ENCODE data around the gene IL32. TPM values are rescaled to one million over a fixed set of nuclear protein-coding genes. Genes with fewer than 3 reads are reported as not detected.

IL32 gene
- polyA plus RNA-seq, 1 donor from 2014 or later = 59.8 TPM

DNA sequence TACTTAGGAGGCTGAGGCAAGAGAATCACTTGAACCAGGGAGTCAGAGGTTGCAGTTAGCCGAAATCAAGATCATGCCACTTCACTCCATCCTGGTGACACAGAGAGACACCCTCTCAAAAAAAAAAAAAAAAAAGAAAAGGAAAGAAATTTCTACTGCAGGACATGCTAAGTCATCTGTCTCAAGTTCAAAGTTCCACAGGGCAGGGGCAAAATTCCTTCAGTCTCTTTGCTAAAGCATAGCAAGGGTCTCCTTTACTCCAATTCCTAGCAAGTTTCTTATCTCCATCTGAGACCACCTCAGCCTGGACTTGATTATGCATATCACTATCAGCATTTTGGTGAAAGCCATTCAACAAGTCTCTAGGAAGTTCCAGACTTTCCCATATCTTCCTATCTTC is 19.1 kb downstream of the IL32 start:
- Mint-ChIP-seq H3K9me3 (peaks cover 0 to 1% (median 0%) of the 10 kb centered on the region in 3 donors), H3K4me3 (peak overlapping the region in 1 of 4 donors; percentile 37), H3K27me3 (peaks cover 3% of the 10 kb centered on the region), H3K4me1 (no peaks in the 10 kb centered on the region), H3K36me3 (no peaks in the 10 kb centered on the region), H3K27ac (no peak overlapping the region)

DNA sequence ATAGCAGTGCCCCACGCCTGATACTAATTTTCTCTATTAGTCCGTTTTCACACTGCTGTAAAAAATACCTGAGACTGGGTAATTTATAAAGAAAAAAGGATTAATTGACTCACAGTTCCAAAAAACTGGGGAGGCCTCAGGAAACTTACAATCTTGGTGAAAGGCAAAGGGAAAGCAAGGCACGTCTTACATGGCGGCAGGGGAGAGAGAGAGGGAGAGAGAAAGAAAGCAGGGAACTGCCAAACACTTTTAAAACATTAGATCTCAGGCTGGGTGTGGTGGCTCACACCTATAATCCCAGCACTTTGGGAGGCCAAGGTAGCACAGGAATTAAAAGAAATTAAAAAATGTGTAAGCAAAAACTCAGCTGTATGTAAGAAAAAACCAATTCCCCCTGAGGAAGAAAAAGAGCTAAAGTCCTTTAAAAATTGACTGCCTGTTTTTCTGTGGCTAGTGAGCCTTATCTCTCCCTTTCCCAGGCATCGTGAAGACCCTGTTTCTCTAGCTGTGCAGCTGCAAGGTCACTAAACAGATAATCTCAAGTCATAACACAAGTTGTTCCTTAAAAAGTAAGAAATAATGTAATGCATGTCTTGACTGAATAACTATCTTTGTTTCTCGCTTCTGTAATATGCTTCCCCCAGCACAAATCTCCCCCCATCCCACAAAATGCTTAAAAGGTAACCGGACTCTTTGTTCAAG is 19.7 kb downstream of the IL32 start:
- Mint-ChIP-seq H3K9me3 (no peaks in the 10 kb centered on the region), H3K36me3 (no peaks in the 10 kb centered on the region), H3K27me3 (peaks cover 3% of the 10 kb centered on the region), H3K4me3 (peak overlapping the region in 1 of 4 donors; percentile 37), H3K4me1 (no peaks in the 10 kb centered on the region), H3K27ac (no peak overlapping the region)

DNA sequence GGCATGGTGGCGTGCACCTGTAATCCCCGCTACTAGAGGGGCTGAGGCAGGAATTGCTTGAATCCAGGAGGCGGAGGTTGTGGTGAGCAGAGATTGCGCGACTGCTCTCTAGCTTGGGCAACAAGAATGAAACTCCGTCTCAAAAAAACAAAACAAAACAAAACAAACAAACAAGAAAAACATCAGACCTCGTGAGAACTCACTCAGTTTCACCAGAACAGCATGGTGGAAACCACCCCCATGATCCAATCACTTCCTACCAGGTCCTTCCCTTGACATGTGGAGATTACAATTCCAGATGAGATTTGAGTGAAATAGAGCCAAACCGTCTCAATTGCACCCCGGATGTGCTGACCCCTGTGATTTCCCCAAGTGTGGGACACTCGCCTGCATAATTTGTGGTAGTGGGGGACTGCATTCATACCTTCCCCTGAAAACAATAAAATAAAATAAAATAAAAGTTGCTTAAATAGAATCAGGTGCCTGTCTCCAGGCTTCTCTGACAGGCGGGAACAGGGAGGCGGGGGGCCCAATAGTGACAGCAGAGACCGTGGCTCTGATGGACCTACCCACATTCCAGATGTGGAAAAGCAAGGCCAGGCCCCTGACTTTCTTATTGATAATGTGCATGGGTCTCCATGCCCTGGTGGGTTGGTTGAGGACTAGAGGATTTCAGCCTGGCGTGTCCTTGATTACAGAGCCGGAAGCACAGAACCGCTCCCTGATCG is 20.6 kb downstream of the IL32 start:
- H3K36me3 Mint-ChIP-seq = no peaks in the 10 kb centered on the region
- H3K4me3 Mint-ChIP-seq = no peak overlapping the region
- H3K27me3 Mint-ChIP-seq = peaks cover 3% of the 10 kb centered on the region
- no peaks in the 10 kb centered on the region for H3K4me1 Mint-ChIP-seq
- no peak overlapping the region for H3K27ac Mint-ChIP-seq
- H3K9me3 Mint-ChIP-seq = no peaks in the 10 kb centered on the region

DNA sequence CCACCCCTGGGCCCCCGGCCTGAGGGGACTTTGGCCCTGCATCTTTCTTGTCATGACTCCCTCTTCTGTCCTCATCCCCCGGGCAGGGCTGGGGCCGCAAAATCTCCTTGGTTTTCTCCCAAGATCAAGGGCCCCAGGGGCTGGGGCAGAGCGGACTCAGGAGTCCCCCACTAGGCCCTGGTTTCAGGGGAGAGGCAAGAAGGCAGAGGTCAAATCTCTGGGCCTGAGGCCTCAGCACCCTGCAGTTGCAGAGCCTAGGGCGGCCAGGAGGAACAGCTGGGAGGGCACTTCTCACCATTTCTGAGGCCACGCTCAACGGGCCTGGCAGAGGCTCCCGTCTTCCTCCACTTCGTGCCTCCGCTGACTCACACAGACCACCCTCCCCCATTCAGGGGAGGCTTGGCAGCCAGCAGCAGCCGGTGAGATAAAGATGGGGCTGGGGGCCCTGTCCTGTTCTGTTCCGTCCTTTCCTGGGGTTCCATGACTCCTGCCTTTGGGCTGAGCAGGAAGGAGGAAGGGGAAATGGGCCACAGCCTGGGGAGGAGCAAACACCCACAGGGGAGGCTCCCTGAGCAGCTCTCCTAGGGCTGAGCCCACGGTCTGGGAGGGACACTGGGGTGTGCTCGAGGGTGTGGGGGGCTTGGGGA is 21.3 kb downstream of the IL32 start:
- Mint-ChIP-seq H3K27me3 (peaks cover 3% of the 10 kb centered on the region), H3K9me3 (no peaks in the 10 kb centered on the region), H3K4me3 (peak overlapping the region in 1 of 4 donors; percentile 70), H3K27ac (no peak overlapping the region), H3K36me3 (no peaks in the 10 kb centered on the region), H3K4me1 (no peaks in the 10 kb centered on the region)

DNA sequence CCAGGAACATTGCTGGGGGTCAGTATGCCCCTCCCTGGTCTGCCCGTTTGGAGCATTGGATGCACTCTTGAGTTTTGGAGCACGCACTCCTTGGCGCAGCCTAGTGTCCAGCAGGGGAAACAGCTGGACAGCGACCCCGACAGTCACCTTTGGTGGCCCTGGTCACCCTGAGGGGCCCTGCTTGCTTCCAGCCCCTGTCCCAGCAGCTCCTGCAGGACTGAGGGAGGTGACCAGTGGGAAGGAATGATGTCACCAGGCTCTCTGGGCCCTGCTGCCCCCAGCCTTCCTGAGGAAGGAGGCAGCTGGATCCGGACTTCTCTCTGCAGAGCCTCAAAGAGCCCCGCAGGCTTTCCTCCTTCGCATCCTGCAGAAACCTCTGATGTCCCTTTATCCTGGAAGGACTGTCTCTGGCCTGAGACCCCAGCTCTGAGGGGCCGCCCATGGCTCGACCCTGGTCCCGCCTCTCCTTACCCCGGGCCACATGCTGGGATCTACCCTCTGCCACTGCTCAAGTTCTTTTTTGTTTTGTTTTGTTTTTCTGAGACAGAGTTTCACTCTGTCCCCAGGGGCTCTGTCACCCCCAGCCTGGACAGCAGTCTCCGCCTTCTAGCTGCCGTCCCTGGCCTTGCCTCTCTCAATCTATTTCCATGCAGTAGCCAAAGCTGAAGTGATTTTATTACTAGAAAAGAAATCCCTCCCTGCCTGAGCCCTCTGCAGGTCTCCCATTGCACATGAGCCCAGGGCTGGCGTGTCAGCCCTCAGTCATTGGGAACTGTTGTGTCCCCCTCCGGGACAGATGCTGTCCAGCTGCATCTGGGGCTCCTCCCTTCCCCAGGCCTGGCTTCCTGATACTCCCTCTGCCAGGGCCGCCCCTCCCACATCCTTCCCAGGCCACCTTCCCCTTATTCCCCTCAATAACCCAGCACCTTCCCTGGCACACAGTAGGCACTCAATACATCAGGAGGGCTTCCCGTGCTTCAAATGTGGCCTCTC is 22.1 kb downstream of the IL32 start:
- Mint-ChIP-seq H3K9me3 (no peaks in the 10 kb centered on the region), H3K27ac (no peak overlapping the region), H3K4me3 (peak overlapping the region in 1 of 4 donors; percentile 70), H3K4me1 (no peaks in the 10 kb centered on the region), H3K27me3 (peaks cover 3% of the 10 kb centered on the region), H3K36me3 (no peaks in the 10 kb centered on the region)

DNA sequence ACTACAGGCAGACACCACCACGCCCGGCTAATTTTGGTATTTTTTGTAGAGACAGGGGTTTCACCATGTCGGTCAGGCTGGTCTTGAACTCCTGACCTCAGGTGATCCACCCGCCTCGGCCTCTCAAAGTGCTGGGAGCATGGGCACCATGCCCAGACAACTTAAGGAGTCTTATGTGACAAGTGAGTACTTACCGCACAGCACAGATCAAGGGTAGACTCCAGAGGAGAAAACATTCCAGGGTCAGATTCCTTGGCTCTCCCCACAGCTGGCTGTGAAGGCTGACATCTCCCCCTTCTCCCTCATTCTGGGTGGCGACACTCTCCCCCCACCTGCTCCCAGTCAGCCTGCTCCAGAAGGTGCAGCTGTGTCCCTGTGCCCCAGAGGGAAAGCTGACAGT is 23.0 kb downstream of the IL32 start:
- peaks cover 3% of the 10 kb centered on the region for H3K27me3 Mint-ChIP-seq
- H3K9me3 Mint-ChIP-seq = no peaks in the 10 kb centered on the region
- H3K4me1 Mint-ChIP-seq = peaks cover 0 to 4% (median 0%) of the 10 kb centered on the region in 3 donors
- H3K4me3 Mint-ChIP-seq = no peak overlapping the region
- H3K27ac Mint-ChIP-seq = no peak overlapping the region
- no peaks in the 10 kb centered on the region for H3K36me3 Mint-ChIP-seq

DNA sequence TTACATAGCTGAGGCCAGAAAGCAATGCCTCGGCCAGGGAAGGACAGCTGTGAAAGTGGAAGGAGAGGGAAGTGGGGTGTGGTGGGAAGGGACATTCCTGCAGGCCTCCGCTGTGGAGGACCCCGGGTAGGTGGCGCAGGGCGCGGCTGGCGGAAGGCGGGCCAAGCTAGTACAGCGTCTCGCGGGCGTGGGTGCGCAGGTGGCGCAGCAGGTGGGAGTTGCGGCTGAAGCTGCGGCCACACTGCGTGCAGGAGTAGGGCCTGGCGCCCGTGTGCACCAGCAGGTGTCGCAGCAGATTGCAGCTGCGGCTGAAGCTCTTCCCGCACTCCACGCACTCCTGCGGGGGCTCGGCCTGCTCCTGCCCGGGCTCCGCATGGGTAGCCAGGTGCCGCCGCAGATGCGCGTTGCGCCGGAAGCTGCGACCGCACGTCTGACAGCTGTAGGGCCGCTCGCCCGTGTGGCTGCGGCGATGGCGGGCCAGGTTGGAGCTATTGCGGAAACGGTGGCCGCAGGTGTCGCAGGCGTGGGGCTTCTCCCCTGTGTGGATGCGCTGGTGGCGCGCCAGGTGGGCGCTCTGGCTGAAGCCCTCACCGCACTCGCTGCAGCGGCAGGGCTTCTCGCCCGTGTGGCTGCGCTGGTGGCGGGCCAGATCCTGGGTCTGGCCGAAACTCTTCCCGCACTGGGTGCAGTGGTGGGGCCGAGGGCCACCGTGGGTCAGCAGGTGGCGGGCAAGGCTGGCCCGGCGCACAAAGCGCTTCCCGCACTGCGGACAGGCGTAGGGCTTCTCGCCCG is 23.7 kb downstream of the IL32 start:
- Mint-ChIP-seq H3K27ac (no peak overlapping the region), H3K36me3 (no peaks in the 10 kb centered on the region), H3K4me1 (peaks cover 0 to 4% (median 0%) of the 10 kb centered on the region in 3 donors), H3K4me3 (no peak overlapping the region), H3K9me3 (no peaks in the 10 kb centered on the region), H3K27me3 (peaks cover 3% of the 10 kb centered on the region)

DNA sequence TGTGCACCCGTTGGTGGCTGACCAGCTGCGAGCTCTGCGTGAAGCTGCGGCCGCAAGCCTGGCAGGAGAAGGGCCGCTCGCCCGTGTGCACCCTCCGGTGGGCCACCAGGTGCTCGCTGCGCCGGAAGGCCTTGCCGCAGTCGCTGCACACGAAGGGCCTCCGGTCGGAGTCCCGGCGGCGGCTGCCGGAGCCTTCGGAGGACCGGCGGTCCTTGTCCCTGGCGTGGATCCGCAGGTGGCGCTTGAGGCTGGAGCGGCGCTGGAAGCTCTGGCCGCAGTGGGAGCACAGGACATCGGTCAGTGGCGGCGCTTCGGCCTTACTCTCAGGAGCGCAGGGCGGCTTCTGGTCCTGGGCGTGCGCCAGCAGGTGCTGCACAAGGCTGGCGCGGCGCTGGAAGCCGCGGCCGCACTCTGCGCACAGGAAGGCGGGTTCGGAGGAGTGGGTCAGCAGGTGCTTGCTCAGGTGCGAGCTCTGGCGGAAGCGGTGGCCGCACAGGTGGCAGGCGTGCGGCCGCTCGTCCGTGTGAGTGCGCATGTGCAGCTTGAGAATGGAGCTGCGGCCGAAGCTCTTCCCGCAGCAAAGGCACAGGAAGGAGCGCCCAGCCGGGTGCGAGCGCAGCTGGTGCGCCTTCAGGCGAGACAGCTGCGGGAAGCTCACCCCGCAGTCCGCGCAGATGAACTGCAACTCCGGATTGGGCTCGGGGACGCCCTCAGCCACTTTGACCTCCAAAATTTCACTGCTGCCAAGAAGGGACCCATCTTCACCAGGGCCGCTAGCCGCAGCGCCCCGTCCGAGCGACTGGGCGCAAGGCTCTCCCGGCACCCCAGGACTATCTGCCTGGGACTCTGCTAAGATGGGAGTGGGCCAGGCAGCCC is 24.5 kb downstream of the IL32 start:
- Mint-ChIP-seq H3K4me1 (peaks cover 5 to 9% (median 6%) of the 10 kb centered on the region in 3 donors), H3K27me3 (peaks cover 3% of the 10 kb centered on the region), H3K36me3 (no peaks in the 10 kb centered on the region), H3K4me3 (no peak overlapping the region), H3K27ac (no peak overlapping the region), H3K9me3 (no peaks in the 10 kb centered on the region)

DNA sequence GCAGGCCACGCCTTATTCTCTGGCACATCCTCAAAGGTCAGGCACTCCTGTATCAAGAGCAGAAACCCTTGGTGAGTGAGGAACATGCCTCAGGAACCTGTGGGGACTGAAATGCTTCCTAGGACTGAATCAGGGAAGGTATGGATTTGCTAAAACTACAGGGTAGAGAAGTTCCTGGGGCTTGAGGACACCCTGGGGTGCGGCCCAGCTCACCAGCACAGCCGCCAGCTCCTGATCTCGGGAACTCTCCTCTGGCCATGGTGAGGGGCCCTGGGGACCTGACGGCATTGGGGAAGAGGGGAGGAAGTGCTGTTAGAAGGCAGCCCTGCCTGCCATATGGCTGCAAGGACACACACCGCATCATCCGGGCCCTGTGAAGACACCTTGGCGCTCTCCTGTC is 26.1 kb downstream of the IL32 start:
- Mint-ChIP-seq H3K9me3 (no peaks in the 10 kb centered on the region), H3K27ac (no peak overlapping the region), H3K4me3 (no peak overlapping the region), H3K27me3 (peaks cover 3% of the 10 kb centered on the region), H3K36me3 (no peaks in the 10 kb centered on the region), H3K4me1 (peaks cover 12 to 14% (median 13%) of the 10 kb centered on the region in 3 donors)

DNA sequence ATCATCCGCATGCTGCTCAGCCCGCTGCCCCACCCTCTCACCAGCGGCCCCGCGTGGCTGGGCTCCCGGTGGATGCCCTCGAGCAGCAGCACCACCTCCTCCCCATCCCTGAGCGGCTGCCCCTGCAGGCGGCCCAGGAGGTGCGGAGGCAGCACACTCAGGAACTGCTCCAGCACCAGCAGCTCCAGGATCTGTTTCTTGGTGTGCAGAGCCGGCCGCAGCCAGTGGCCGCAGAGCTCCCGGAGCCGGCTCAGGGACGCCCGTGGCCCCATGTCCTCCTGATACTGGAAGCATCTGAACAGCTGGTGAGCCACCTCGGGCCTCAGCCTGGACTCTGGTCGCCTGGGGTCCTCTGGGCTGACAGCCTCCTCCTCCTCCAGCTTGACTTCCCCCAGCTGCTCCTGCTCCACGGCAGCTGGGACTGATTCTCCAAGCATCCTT is 27.1 kb downstream of the IL32 start:
- H3K27me3 Mint-ChIP-seq = peaks cover 3% of the 10 kb centered on the region
- no peaks in the 10 kb centered on the region for H3K9me3 Mint-ChIP-seq
- H3K4me3 Mint-ChIP-seq = no peak overlapping the region
- H3K4me1 Mint-ChIP-seq = peaks cover 12 to 16% (median 13%) of the 10 kb centered on the region in 3 donors
- no peak overlapping the region for H3K27ac Mint-ChIP-seq
- no peaks in the 10 kb centered on the region for H3K36me3 Mint-ChIP-seq

DNA sequence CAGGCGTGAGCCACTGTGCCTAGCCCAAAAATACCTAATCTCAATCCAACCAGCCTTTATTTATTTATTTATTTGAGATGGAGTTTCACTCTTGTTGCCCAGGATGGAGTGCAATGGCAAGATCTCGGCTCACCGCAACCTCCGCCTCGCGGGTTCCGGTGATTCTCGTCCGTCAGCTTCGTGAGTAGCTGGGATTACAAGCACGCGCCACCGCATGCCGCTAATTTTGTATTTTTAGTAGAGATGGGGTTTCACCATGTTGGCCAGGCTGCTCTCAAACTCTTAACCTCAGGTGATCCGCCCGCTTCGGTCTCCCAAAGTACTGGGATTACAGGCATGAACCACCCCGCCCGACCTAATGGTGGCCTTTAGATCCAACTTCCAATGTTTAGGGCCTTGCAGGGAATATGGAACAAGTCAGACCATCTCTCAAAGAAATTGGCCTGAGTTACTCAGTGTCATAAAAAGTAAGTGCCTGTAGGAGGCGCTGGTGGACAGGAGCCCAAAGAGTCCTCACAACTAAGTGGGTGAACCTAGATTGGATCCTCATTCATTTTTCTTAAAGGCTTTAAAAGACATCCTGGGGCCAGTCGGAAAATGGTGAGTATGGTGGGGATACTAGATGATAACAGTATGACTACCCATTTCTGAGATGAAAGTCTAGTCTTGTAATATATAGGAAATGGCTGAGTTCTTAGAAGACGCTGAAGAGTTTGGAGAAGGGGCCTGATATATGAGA is 29.0 kb downstream of the IL32 start:
- peak overlapping the region in 1 of 4 donors; percentile 0 for H3K4me3 Mint-ChIP-seq
- no peaks in the 10 kb centered on the region for H3K9me3 Mint-ChIP-seq
- peaks cover 13 to 17% (median 16%) of the 10 kb centered on the region in 3 donors for H3K4me1 Mint-ChIP-seq
- H3K36me3 Mint-ChIP-seq = no peaks in the 10 kb centered on the region
- H3K27ac Mint-ChIP-seq = peak overlapping the region; percentile 47 to 83 (median 59)
- H3K27me3 Mint-ChIP-seq = no peaks in the 10 kb centered on the region

DNA sequence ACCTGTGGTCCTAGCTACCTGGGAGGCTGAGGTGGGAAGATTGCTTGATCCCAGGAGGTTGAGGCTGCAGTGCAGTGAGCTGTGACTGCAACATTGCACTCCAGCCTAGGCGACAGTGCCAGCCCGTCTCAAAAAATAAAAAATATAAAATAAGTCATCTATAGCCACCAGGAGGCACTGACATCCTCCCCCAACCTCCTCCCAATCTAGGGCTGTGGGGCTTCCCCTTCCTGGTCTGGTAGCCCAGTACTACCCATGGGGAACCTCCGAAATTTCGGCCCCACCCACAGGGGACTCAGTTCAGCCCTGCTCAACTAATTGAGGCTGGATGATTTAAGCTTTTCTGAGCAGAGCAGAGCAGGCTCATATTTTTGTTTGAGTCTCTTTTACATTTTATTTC is 30.4 kb downstream of the IL32 start:
- no peaks in the 10 kb centered on the region for H3K27me3 Mint-ChIP-seq
- no peaks in the 10 kb centered on the region for H3K9me3 Mint-ChIP-seq
- H3K27ac Mint-ChIP-seq = peak overlapping the region in 1 of 3 donors; percentile 85
- peak overlapping the region in 2 of 4 donors; percentile 61 to 73 for H3K4me3 Mint-ChIP-seq
- peaks cover 17 to 26% (median 22%) of the 10 kb centered on the region in 3 donors for H3K4me1 Mint-ChIP-seq
- no peaks in the 10 kb centered on the region for H3K36me3 Mint-ChIP-seq

All from IgD-negative memory B cell (primary cell).